Hepatocyte (in vitro differentiated cells): ENCODE measurements around the gene NAA20. TPM values are rescaled to one million over a fixed set of nuclear protein-coding genes. Genes with fewer than 3 reads are reported as not detected.

ENCODE experiments used
- DNase-seq: peaks from one replicate; pipeline ENCODE4 v3.0.0-alpha.2; 2016; ENCODE audit warnings: low spot score
- H2AFZ ChIP-seq: fragments of 200-600 bp; sonication (generic); 2 replicates; pipeline ENCODE4 v1.6.0; 2016; ENCODE audit warnings: antibody characterized with exemption, mild to moderate bottlenecking
- H3K27ac ChIP-seq: fragments of 200-600 bp; sonication (generic); 2 replicates; pipeline ENCODE4 v1.5.1; 2016; ENCODE audit warnings: mild to moderate bottlenecking
- H3K27me3 ChIP-seq: fragments of 200-600 bp; sonication (generic); 2 replicates; pipeline ENCODE4 v1.6.1; 2016
- H3K36me3 ChIP-seq: fragments of 200-600 bp; sonication (generic); replicated peaks from 2 replicates; pipeline ENCODE4 v1.5.1; 2016; ENCODE audit warnings: low read depth; ENCODE audit not compliant: insufficient read depth
- H3K4me1 ChIP-seq: fragments of 200-600 bp; sonication (generic); 2 replicates; pipeline ENCODE4 v1.5.1; 2016; ENCODE audit warnings: mild to moderate bottlenecking, moderate library complexity; ENCODE audit not compliant: insufficient read depth
- H3K4me2 ChIP-seq: fragments of 200-600 bp; sonication (generic); 2 replicates; pipeline ENCODE4 v1.6.0; 2016
- H3K4me3 ChIP-seq: fragments of 200-600 bp; sonication (generic); 2 replicates; pipeline ENCODE4 v1.5.1; 2016; ENCODE audit warnings: mild to moderate bottlenecking
- H3K79me2 ChIP-seq: fragments of 200-600 bp; sonication (generic); 2 replicates; pipeline ENCODE4 v1.6.0; 2017; ENCODE audit warnings: mild to moderate bottlenecking
- H3K9me2 ChIP-seq: fragments of 200-600 bp; sonication (generic); replicated peaks from 2 replicates; pipeline ENCODE4 v1.6.0; 2017; ENCODE audit warnings: mild to moderate bottlenecking; ENCODE audit not compliant: insufficient read depth
- H3K9me3 ChIP-seq: fragments of 200-600 bp; sonication (generic); 2 replicates; pipeline ENCODE4 v1.5.1; 2016; ENCODE audit warnings: low read depth, mild to moderate bottlenecking
- H4K20me1 ChIP-seq: fragments of 200-600 bp; sonication (generic); 2 replicates; pipeline ENCODE4 v1.6.0; 2016; ENCODE audit warnings: mild to moderate bottlenecking; ENCODE audit not compliant: insufficient read depth, poor library complexity, severe bottlenecking
- CTCF ChIP-seq: fragments of 200-600 bp; sonication (generic); IDR thresholded peaks from 2 replicates; pipeline ENCODE4 v1.5.1; 2016; ENCODE audit warnings: antibody characterized with exemption, mild to moderate bottlenecking; ENCODE audit not compliant: poor library complexity
- EZH2 ChIP-seq: fragments of 200-600 bp; sonication (generic); IDR thresholded peaks from 2 replicates; pipeline ENCODE4 v1.6.1; 2016; ENCODE audit warnings: antibody characterized with exemption, mild to moderate bottlenecking, borderline replicate concordance
- EZH2phosphoT487 ChIP-seq: fragments of 200-600 bp; sonication (generic); IDR thresholded peaks from one replicate; pipeline ENCODE4 v1.6.1; 2018; ENCODE audit warnings: antibody characterized with exemption, mild to moderate bottlenecking, low read depth, moderate library complexity; ENCODE audit not compliant: unreplicated experiment, severe bottlenecking
- WGBS: methylation state at CpG from one replicate; pipeline ENCODE4 v1.1.6; 2016; ENCODE audit warnings: low lambda C conversion rate; ENCODE audit errors: missing lambda C conversion rate; 5-methylcytosine and 5-hydroxymethylcytosine counted together
- polyA plus RNA-seq: library from polyadenylated mRNA; unstranded; fragments of >200 nt; fragmentation: Nextera tagmentation; extraction: Ambion mirVana; gene quantifications from 2 replicates; pipeline ENCODE4 v1.2.1, GENCODE V29; 2016
- total RNA-seq: library from RNA; depleted of rRNA; stranded (reverse); fragments of >200 nt; gene quantifications from 2 replicates; pipeline ENCODE4 v1.2.3, GENCODE V29; 2014

The NAA20 gene
- total and polyA plus RNA-seq, 2 experiments from 2014 or later, result 66.1 to 126 TPM

- no peak for DNase-seq
- 40% methylated on average over 14 of the region's 14 CpGs for WGBS
- peak overlapping the region; percentile 68 for H3K4me2 ChIP-seq
- peaks cover 20% of the 10 kb centered on the region for H3K4me1 ChIP-seq
- TF ChIP-seq CTCF, result no peak
- no peak for TF ChIP-seq EZH2
- TF ChIP-seq EZH2phosphoT487, result no peak
- no peaks in the 10 kb centered on the region for H4K20me1 ChIP-seq
- H3K79me2 ChIP-seq, result no peaks in the 10 kb centered on the region
- H3K9me2 ChIP-seq, result no peaks in the 10 kb centered on the region
- peak overlapping the region; percentile 92 for H3K27ac ChIP-seq
- no peaks in the 10 kb centered on the region for H3K9me3 ChIP-seq
- no peak overlapping the region for H3K4me3 ChIP-seq
- no peak overlapping the region for H2AFZ ChIP-seq
- no peaks in the 10 kb centered on the region for H3K36me3 ChIP-seq
- no peaks in the 10 kb centered on the region for H3K27me3 ChIP-seq
These were observed 7.3 kb upstream of the NAA20 start for GRCh38 chr20:20009784-20010253.

GRCh38 chr20:20010639-20011500 is 6.3 kb upstream of the NAA20 start:
- 29% methylated on average over 4 of the region's 4 CpGs for WGBS
- H3K4me3 ChIP-seq, result no peak overlapping the region
- H3K9me3 ChIP-seq, result no peaks in the 10 kb centered on the region
- no peaks in the 10 kb centered on the region for H3K27me3 ChIP-seq
- DNase-seq, result peak; percentile 61
- H3K79me2 ChIP-seq, result no peaks in the 10 kb centered on the region
- peak overlapping the region; percentile 92 for H3K27ac ChIP-seq
- H2AFZ ChIP-seq, result no peak overlapping the region
- TF ChIP-seq EZH2phosphoT487, result peak; percentile 61
- TF ChIP-seq CTCF, result no peak
- no peak for TF ChIP-seq EZH2
- no peaks in the 10 kb centered on the region for H3K9me2 ChIP-seq
- no peaks in the 10 kb centered on the region for H4K20me1 ChIP-seq
- peak overlapping the region; percentile 68 for H3K4me2 ChIP-seq
- H3K4me1 ChIP-seq, result peaks cover 29% of the 10 kb centered on the region
- no peaks in the 10 kb centered on the region for H3K36me3 ChIP-seq

GRCh38 chr20:20012541-20012940 is 4.6 kb upstream of the NAA20 start:
- H3K27me3 ChIP-seq, result no peaks in the 10 kb centered on the region
- H3K4me3 ChIP-seq, result no peak overlapping the region
- H3K9me3 ChIP-seq, result no peaks in the 10 kb centered on the region
- H3K4me2 ChIP-seq, result no peak overlapping the region
- H3K79me2 ChIP-seq, result peaks cover 3% of the 10 kb centered on the region
- no peaks in the 10 kb centered on the region for H3K9me2 ChIP-seq
- H3K4me1 ChIP-seq, result peaks cover 29% of the 10 kb centered on the region
- no peaks in the 10 kb centered on the region for H3K36me3 ChIP-seq
- H2AFZ ChIP-seq, result no peak overlapping the region
- H4K20me1 ChIP-seq, result no peaks in the 10 kb centered on the region
- TF ChIP-seq EZH2phosphoT487 (no peak), EZH2 (no peak), CTCF (no peak)
- WGBS, result 67% methylated on average over 2 of the region's 2 CpGs
- no peak for DNase-seq
- peak overlapping the region; percentile 4 for H3K27ac ChIP-seq
